SH-SY5Y (cell line): ENCODE data around the gene SFTPD.

Source experiments
- GATA2 ChIP-seq: IDR thresholded peaks from 2 replicates; pipeline ENCODE4 v1.6.1; 2011; ENCODE audit warnings: mild to moderate bottlenecking, low read depth, low read length
- GATA3 ChIP-seq: IDR thresholded peaks from 2 replicates; pipeline ENCODE4 v1.6.1; 2011; ENCODE audit warnings: low read depth, mild to moderate bottlenecking, low read length, moderate library complexity

GRCh38 chr10:79898597-79899325 is 50.1 kb downstream of the SFTPD start:
- TF ChIP-seq GATA2 = no peak
- TF ChIP-seq GATA3 = no peak
